Adipocyte (in vitro differentiated cells): ENCODE measurements around the gene TMEM120A.

Experiments used
- DNase-seq: peaks from one replicate; pipeline ENCODE4 v3.0.0-alpha.2; 2015; ENCODE audit warnings: low read depth
- H3K27me3 ChIP-seq: replicated peaks from 2 replicates; pipeline ENCODE4 v1.7.0; 2013; ENCODE audit warnings: mild to moderate bottlenecking, low read length, moderate library complexity; ENCODE audit not compliant: control insufficient read depth, insufficient read depth
- H3K36me3 ChIP-seq: 2 replicates; pipeline ENCODE4 v1.7.0; 2013; ENCODE audit warnings: low read length, mild to moderate bottlenecking, moderate library complexity; ENCODE audit not compliant: control insufficient read depth, insufficient read depth, severe bottlenecking
- H3K4me1 ChIP-seq: 2 replicates; pipeline ENCODE4 v1.7.0; 2013; ENCODE audit warnings: mild to moderate bottlenecking, low read length, moderate library complexity; ENCODE audit not compliant: control insufficient read depth, insufficient read depth
- H3K4me3 ChIP-seq: 2 replicates; pipeline ENCODE4 v1.7.0; 2013; ENCODE audit warnings: mild to moderate bottlenecking, low read length, moderate library complexity
- H3K9ac ChIP-seq: 2 replicates; pipeline ENCODE4 v1.7.0; 2013; ENCODE audit warnings: mild to moderate bottlenecking, low read length, moderate library complexity
- H3K9me3 ChIP-seq: 2 replicates; pipeline ENCODE4 v1.7.0; 2013; ENCODE audit warnings: mild to moderate bottlenecking, low read length, moderate library complexity; ENCODE audit not compliant: control insufficient read depth

The TMEM120A gene

DNA sequence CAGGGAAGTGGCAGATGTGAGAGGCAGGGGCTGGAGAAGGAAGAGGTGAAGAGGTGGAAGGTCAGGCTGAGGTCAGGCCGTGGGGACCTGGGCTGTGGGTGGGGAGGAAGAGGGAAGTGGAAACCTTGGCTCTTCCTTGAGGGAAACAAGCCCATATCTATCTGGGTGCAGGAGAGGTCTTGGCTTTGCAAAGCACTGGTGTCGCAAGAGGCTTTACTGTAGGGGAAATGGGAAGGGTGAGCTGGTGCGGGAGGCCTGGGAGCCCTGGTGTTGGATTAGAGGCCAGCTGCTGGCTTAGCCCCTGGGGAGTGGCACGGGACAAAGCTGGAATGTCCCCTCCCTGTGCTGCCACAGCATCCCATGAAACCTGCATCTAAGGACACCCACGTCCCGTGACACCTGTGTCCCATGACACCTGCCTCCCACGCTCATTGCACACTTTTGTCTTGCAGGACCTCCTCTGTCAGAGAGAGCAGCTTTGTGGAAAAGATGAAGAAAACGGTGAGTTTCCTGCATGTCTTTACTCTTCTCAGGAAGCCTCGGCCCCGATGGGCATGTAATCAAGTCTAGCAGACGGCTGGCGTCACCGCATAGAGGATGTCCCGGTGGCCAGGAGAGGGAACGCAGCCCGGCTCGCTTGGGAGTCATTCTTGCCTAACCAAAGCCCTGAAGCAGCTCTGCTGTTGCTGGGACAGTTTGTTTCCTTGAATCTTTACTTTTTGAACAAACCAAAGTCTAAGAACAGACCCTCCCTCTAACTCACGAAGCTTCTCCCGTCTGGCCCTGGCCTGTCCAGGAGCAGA, 22.2 kb downstream of the TMEM120A start:
- Histone ChIP-seq H3K27me3 (no peaks in the 10 kb centered on the region), H3K4me1 (peaks cover 37% of the 10 kb centered on the region), H3K36me3 (peaks cover 61% of the 10 kb centered on the region), H3K9ac (peak overlapping the region; percentile 1), H3K4me3 (no peak overlapping the region), H3K9me3 (no peaks in the 10 kb centered on the region)
- DNase-seq = peak; percentile 25

DNA sequence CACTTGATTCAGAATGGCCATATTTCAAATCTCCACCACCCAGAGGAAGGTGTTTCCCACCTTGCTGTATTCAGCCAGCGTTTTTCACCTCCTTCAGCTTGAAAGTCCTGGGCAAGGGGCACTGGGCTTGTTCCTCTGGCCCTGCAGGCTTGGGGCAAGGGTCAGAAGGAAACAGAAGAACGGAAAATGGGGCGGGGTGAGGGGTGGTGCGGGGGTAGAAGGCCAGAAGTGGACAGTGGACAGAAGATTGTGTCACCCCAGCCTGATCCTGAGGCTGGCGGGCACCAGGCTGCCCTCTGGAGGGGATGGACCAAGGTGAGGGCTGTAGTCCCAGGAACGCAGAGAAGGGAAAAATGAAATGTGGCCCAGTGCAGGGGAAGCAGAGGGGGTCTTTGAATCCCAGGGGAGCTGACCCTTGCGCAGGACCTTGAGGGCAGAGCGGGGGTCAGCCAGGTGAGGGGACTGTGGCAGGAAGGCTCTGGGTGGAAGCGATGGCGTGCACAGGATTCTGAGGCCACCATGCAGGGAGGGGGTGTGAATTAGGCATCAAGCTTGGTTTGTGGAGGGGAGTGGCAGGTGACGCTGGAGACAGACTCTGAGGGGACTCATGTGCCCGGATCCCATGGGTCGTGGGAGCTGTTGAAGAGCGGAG, 23.0 kb downstream of the TMEM120A start:
- H3K4me1 ChIP-seq = peaks cover 41% of the 10 kb centered on the region
- no peaks in the 10 kb centered on the region for H3K9me3 ChIP-seq
- no peak overlapping the region for H3K4me3 ChIP-seq
- no peaks in the 10 kb centered on the region for H3K27me3 ChIP-seq
- no peak overlapping the region for H3K9ac ChIP-seq
- no peak for DNase-seq
- H3K36me3 ChIP-seq = peaks cover 57% of the 10 kb centered on the region

DNA sequence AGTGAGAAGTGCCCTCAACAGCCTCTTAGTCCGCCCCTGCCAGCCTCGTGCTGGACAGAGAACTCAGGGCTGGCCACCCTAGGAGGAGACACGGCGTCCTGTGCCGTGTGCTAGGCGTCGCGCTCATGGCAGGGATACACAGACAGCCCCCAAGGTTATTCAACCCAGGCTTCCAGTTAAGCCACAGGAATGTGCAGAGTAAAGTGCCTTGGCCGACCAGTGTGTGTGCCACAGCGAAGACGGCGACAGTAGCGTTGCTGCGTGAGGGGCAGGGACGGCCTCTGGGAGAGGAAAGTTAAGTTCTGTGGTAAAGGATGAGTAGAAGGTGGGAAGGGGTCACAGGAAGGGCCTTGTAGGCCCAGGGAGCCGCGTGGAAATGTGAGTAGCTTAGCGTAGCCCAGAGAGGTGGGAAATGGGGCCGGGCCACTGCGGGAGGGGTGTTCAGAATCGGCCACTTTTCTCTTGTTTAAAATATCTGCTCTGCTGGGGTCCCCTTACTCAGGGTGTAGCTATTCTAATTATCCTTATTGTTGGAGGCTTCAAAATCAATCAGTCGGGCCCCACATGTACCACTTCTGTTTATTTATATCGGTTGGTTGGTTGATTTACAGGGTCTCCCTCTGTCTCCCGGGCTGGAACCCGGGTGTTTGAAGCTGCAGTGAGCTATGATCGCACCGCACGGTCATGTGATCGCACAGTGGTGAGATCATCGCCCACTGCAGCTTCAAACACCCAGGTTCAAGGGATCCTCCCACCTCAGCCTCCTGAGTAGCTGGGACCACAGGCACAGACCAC, 24.5 kb downstream of the TMEM120A start:
- peaks cover 56% of the 10 kb centered on the region for H3K4me1 ChIP-seq
- peaks cover 56% of the 10 kb centered on the region for H3K36me3 ChIP-seq
- no peaks in the 10 kb centered on the region for H3K9me3 ChIP-seq
- no peak overlapping the region for H3K4me3 ChIP-seq
- no peak overlapping the region for H3K9ac ChIP-seq
- no peaks in the 10 kb centered on the region for H3K27me3 ChIP-seq
- DNase-seq = no peak

DNA sequence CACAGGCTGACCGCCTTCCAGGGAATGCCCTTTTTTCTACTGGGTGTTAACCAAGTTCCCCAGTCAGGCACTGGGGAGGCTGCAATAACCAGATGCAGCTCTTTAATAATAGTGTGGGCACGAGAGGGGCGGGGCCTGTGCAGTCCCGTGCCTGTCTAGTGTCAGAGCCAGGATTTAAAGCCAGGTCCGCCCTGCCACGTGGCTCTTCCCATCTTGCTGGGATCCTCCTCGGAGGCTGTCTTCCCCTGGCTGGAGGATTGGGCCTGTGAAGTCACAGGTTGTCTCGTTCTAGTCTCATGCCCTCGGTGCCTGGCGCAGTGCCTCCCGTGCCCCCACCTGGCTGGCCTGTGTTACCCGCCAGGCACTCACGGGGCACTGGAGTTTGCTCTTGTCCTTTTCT, 25.2 kb downstream of the TMEM120A start:
- DNase-seq = no peak
- no peaks in the 10 kb centered on the region for H3K27me3 ChIP-seq
- no peaks in the 10 kb centered on the region for H3K9me3 ChIP-seq
- H3K4me1 ChIP-seq = peaks cover 55% of the 10 kb centered on the region
- peaks cover 52% of the 10 kb centered on the region for H3K36me3 ChIP-seq
- no peak overlapping the region for H3K9ac ChIP-seq
- no peak overlapping the region for H3K4me3 ChIP-seq

DNA sequence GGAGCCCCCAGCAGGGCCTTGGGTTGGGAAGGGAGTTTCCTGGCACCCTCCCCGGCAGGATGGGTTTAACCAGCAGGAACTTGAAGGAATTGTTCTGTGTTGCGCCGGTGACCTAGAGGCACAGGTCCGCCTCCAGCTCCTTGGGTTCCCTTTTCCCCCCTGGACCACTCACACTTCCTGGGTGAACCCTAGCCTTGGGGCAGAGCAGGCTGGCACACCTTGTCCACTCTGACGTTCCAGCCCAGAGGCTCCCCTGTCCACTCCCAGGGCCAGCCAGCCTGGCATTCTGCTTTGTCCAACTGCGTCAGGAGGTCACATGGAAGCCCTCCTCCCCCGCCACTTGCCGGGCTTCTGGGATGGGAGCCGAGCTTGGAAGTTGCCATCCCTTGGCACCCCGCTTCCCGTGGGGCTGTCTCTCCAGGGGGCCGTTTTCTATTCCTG, 25.8 kb downstream of the TMEM120A start:
- DNase-seq = no peak
- peaks cover 46% of the 10 kb centered on the region for H3K36me3 ChIP-seq
- H3K4me1 ChIP-seq = peaks cover 54% of the 10 kb centered on the region

DNA sequence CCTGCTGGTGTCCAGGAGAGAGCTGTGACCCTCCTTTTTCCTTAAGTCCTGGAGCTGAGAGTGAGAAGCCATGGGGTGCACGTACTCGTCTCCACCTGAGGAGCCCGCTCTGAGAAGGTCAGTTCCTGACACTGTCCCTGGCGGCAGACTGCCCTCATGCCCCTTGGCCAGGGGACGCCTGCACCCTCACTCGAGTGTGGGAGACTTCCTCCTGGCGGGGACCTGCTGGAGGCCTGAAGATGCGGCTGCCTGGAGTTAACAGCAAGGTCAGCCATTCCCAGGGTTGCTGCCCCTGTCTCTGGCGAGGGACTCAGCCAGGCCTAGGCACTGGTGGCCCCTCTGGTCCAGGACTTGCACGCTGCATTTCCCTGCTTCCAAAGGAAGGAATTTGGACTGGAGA, 26.4 kb downstream of the TMEM120A start:
- H3K4me1 ChIP-seq = peaks cover 60% of the 10 kb centered on the region
- DNase-seq = no peak
- no peaks in the 10 kb centered on the region for H3K27me3 ChIP-seq
- peaks cover 41% of the 10 kb centered on the region for H3K36me3 ChIP-seq
- H3K9ac ChIP-seq = no peak overlapping the region
- no peaks in the 10 kb centered on the region for H3K9me3 ChIP-seq
- H3K4me3 ChIP-seq = no peak overlapping the region

More for the DNA sequence above, 25.8 kb downstream of the TMEM120A start:
- Histone ChIP-seq H3K4me3 (no peak overlapping the region), H3K9ac (no peak overlapping the region), H3K9me3 (no peaks in the 10 kb centered on the region), H3K27me3 (no peaks in the 10 kb centered on the region)

DNA sequence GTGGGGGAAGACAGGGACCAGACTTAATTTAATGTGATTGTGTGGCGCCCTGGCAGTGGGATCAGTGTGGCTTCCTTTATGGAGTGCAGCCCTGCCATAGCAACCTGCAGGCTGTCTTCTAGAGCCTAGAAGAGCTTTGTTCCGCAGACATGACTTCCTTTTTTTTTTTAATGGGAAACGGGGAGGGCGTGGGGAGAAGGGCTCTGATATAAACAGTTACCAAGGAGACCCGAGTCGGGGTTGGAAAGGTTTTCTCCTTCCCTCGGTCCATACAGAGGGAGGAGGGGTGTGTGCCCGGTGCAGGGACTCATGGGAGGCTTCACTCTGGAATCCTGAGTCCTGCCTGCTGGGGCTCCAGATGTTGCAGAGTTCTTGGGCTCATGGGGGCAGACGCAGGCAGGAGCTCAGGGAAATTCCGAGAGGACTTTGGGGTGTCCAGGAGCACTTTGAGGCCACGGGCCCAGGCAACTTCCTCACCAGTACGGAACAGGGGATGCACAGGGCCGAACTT, 26.9 kb downstream of the TMEM120A start:
- Histone ChIP-seq H3K27me3 (no peaks in the 10 kb centered on the region), H3K4me1 (peaks cover 63% of the 10 kb centered on the region), H3K4me3 (no peak overlapping the region), H3K36me3 (peaks cover 39% of the 10 kb centered on the region), H3K9me3 (no peaks in the 10 kb centered on the region), H3K9ac (peak overlapping the region; percentile 75)
- DNase-seq = no peak

DNA sequence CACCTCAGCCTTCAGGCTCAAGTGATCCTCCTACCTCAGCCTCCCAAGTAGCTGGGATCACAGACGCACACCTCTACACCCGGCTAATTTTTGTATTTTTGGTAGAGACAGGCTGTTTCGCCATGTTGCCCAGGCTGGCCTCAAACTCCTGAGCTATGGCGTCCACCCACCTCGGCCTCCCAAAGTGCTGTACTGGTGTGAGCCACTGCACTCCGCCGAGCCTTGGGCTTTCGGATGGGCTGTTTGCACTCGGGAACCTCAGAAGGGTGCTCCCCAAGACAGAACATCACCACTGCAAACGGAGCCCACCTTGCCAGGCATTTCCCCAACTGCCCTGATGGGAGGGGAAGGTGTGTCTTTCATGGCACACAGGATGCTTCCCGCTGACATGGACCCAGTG, 27.3 kb downstream of the TMEM120A start:
- Histone ChIP-seq H3K4me3 (no peak overlapping the region), H3K4me1 (peaks cover 63% of the 10 kb centered on the region), H3K9ac (peak overlapping the region; percentile 75), H3K9me3 (no peaks in the 10 kb centered on the region), H3K27me3 (no peaks in the 10 kb centered on the region), H3K36me3 (peaks cover 39% of the 10 kb centered on the region)
- DNase-seq = no peak

DNA sequence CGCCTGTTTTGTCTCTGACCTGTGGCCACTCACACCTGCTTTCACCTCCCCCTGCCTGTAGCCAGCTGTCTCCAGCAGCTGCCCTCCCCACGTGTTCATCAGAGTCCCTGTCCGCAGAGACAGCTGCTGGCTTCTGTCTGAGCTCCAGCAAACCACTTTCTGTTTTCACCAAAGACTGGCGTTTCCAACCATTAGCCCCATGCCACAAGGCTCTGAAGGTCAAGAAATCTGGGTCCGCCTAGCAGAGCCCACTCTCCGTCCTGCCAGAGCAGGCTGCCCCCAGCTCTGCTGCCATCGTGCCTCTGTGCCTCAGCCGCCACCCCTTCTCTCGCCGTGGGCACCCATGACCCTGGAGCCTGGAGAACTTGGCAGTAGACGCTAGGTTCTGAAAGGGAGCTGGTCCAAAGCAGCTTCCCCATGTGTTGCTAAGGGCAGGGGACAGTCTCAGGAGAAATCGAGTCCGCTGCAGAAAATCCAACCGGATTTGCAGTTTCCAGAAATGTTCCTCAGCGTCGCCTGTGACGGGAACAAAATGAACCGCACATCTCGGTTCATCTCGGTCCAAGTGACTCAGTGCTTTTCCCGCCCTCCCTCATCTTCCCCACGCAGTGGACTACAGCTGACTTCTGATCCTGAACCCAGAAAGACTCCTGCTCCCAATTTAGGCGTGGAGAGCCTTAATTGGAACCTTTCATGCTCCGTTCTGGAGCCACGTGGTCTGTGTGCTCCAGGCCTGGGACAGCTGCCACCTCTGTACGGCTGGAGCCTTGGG, 28.0 kb downstream of the TMEM120A start:
- Histone ChIP-seq H3K4me3 (peak overlapping the region; percentile 39), H3K4me1 (peaks cover 61% of the 10 kb centered on the region), H3K36me3 (peaks cover 46% of the 10 kb centered on the region), H3K27me3 (no peaks in the 10 kb centered on the region), H3K9ac (peak overlapping the region; percentile 75), H3K9me3 (no peaks in the 10 kb centered on the region)
- DNase-seq = peak; percentile 25

DNA sequence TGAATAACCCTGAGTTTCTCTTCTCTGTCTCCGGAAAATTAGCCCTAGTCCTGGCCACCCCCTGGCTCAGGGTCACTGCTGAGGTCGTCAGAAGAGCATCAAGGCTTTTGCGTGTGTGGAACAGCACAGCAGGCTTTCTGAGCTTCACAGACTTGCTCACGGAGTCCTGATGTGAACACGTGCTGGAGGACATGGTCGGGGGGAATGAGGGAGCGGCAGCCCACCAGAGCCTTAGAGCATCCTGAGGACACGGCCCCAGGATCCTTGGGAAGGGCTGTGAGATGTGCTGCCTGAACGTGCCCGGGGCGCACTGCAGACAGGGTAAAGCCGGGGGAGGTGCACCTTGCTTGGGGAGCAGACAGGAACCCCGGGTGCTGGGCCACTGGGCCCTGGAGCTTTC, 28.8 kb downstream of the TMEM120A start:
- H3K27me3 ChIP-seq = no peaks in the 10 kb centered on the region
- peaks cover 58% of the 10 kb centered on the region for H3K4me1 ChIP-seq
- peak overlapping the region; percentile 39 for H3K4me3 ChIP-seq
- peak overlapping the region; percentile 75 for H3K9ac ChIP-seq
- no peak for DNase-seq
- H3K36me3 ChIP-seq = peaks cover 47% of the 10 kb centered on the region
- H3K9me3 ChIP-seq = no peaks in the 10 kb centered on the region
